ENCODE measurements around the gene OR4B1.

DNA sequence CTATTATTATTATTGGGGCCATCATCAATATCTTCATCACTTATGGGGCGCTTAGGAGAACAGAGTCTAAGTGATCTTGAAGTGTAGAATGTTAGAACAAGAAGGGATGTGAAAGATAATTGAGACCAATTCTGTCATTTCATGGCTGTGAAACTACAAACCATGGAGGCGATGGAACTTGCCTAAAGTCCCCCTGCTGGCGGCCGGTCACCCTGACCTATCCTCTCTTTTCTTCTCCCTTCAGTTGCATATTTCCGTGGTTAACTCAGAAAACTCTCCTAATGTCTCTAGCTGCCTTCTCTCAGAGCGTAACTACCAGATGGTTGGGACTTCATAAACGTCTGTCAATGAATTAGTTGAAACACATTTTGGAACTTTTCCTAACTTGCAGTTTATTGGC lies 6.6 kb upstream of the OR4B1 start:
- TF ChIP-seq EP300 (IDR thresholded peaks at IDR 0.05) (no peak), POLR2A (IDR thresholded peaks at IDR 0.05) (no peak)
- TF ChIP-seq, protein P1, sequence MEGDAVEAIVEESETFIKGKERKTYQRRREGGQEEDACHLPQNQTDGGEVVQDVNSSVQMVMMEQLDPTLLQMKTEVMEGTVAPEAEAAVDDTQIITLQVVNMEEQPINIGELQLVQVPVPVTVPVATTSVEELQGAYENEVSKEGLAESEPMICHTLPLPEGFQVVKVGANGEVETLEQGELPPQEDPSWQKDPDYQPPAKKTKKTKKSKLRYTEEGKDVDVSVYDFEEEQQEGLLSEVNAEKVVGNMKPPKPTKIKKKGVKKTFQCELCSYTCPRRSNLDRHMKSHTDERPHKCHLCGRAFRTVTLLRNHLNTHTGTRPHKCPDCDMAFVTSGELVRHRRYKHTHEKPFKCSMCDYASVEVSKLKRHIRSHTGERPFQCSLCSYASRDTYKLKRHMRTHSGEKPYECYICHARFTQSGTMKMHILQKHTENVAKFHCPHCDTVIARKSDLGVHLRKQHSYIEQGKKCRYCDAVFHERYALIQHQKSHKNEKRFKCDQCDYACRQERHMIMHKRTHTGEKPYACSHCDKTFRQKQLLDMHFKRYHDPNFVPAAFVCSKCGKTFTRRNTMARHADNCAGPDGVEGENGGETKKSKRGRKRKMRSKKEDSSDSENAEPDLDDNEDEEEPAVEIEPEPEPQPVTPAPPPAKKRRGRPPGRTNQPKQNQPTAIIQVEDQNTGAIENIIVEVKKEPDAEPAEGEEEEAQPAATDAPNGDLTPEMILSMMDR (IDR thresholded peaks at IDR 0.05) = no peak

Measured in upper lobe of left lung (tissue), 4 donors.